A549 treated with ZK216348 at 1 μM for 4 hours (cell line): ENCODE results near the gene VEZT. TPM values are rescaled to one million over a fixed set of nuclear protein-coding genes. Genes with fewer than 3 reads are reported as not detected.

Experiments used
- total RNA-seq: library from RNA; stranded (reverse); fragments of 200-300 nt; extraction: Qiagen RNA extraction; gene quantifications from 5 replicates; pipeline ENCODE4 v1.2.3, GENCODE V29; 2022; ENCODE audit warnings: low read depth

VEZT gene
- 52.1 to 88.7 TPM (median 62.0 TPM) in 5 replicates for total RNA-seq

GRCh38 chr12:95217377-95218149, at the start of gene VEZT, which contains the start of gene FGD6:
TSS of gene VEZT (plus strand) at chr12:95217807. CDS start at chr12:95217851, 44 bp downstream.
TSS of gene FGD6 (minus strand) at chr12:95217467. CDS start at chr12:95217240, 227 bp downstream.

Other genes starting within 250 kb of the VEZT start
- gene NDUFA12, start 214.1 kb upstream of the VEZT start, total RNA-seq, result 124 to 206 TPM (median 144 TPM) in 5 replicates
- 15.4 to 30.4 TPM (median 26.8 TPM) in 5 replicates for gene NR2C1, start 144.2 kb upstream of the VEZT start, total RNA-seq
- 11.0 to 18.7 TPM (median 15.5 TPM) in 5 replicates for gene FGD6, start 340 bp upstream of the VEZT start, total RNA-seq